ENCODE measurements around the gene GLRA1. TPM values are rescaled to one million over a fixed set of nuclear protein-coding genes. Genes with fewer than 3 reads are reported as not detected.

Gene GLRA1
- total RNA-seq, 1 donor from 2014 or later, result not detected

- ATAC-seq, result no peak
- Histone ChIP-seq H3K27ac (no peak overlapping the region), H3K9me3 (no peaks in the 10 kb centered on the region), H3K4me1 (peaks cover 11% of the 10 kb centered on the region), H3K4me3 (no peak overlapping the region), H3K27me3 (ENCODE audit: low read depth) (no peaks in the 10 kb centered on the region), H3K36me3 (no peaks in the 10 kb centered on the region)
- intact Hi-C loops (cut with DNase I), result no loop called here
- DNase-seq, result no peak
- no peak for TF ChIP-seq CTCF (IDR thresholded peaks at IDR 0.05)
These were observed 18.4 kb downstream of the GLRA1 start for GRCh38 chr5:151906246-151906645.

DNA sequence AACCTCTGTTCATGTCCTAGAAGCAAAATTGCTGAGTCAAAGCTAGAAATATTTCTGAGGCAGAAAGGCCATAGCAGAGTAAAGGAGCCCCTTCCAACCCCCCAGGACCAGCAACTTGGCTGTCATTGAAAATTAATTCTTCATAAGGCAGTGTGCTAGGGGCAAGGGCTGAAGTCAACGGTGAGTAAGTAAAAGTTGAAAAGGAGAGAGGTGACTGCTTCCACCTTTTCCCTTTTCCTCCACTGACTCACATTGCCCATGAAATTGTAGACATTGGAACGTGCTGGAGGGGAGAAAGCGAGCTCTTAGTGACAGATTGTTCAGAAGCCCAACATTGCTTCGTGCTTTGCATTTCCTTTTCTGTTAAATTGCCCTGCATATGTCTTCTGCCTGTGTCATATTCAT lies 19.1 kb downstream of the GLRA1 start:
- H3K4me3 ChIP-seq, result no peak overlapping the region
- no peaks in the 10 kb centered on the region for H3K27me3 ChIP-seq (ENCODE audit: low read depth)
- H3K4me1 ChIP-seq, result peaks cover 11% of the 10 kb centered on the region

GRCh38 chr5:151904909-151905308 lies 19.7 kb downstream of the GLRA1 start:
- H3K4me3 ChIP-seq, result no peak overlapping the region
- no peak overlapping the region for H3K27ac ChIP-seq
- DNase-seq (no peak), ATAC-seq (no peak)
- no peak for TF ChIP-seq CTCF (IDR thresholded peaks at IDR 0.05)
- no peaks in the 10 kb centered on the region for H3K27me3 ChIP-seq (ENCODE audit: low read depth)
- intact Hi-C loops (cut with DNase I), result no loop called here
- peaks cover 11% of the 10 kb centered on the region for H3K4me1 ChIP-seq
- H3K36me3 ChIP-seq, result no peaks in the 10 kb centered on the region
- no peaks in the 10 kb centered on the region for H3K9me3 ChIP-seq

More for the DNA sequence above, 19.1 kb downstream of the GLRA1 start:
- intact Hi-C loops (cut with DNase I), result no loop called here
- DNase-seq (no peak), ATAC-seq (no peak)
- Histone ChIP-seq H3K9me3 (no peaks in the 10 kb centered on the region), H3K27ac (no peak overlapping the region), H3K36me3 (no peaks in the 10 kb centered on the region)
- no peak for TF ChIP-seq CTCF (IDR thresholded peaks at IDR 0.05)

DNA sequence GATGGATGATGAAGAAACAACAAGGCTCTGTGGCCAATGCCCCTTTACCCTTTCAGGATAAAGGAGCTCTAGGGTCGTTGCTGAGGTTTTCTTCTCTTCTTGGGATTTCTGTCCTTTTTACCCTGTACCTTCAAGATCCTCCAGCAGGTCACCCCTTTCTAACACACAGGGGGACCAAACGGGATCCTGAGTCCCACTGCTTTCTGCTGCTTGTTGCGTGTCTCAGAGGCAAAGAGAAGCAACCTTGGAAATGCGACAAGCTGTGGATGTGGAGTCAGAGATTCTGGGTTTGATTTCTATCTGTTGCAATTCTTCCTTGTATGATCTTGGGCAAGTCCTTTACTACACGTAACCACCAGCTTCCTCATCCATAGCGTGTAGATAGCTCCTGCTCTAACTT lies 20.5 kb downstream of the GLRA1 start:
- H3K36me3 ChIP-seq, result no peaks in the 10 kb centered on the region
- intact Hi-C loops (cut with DNase I), result no loop called here
- no peak overlapping the region for H3K4me3 ChIP-seq
- TF ChIP-seq CTCF (IDR thresholded peaks at IDR 0.05), result no peak
- H3K27me3 ChIP-seq (ENCODE audit: low read depth), result no peaks in the 10 kb centered on the region
- DNase-seq (no peak), ATAC-seq (no peak)
- H3K27ac ChIP-seq, result no peak overlapping the region
- H3K9me3 ChIP-seq, result no peaks in the 10 kb centered on the region
- H3K4me1 ChIP-seq, result peaks cover 11% of the 10 kb centered on the region

DNA sequence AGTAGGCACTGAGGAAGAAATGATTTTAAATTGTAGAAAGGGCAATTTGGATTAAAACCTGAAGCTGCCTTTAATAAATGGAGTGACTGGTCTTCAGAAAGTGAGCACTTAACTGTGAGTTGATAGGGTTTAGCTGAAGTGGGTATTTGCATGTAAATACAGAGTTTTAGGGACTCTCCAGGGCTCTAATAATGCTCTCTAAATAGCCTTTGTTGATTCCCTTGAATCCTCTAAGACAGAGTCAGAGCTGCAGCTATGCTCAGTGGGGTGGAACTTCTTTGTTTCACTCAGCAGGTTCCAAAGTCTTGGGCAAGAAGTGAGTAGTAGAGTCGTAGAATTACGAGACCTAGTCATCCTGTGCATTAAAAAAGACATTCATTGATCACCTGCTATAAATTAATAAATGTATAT lies 21.4 kb downstream of the GLRA1 start:
- TF ChIP-seq CTCF (IDR thresholded peaks at IDR 0.05), result no peak
- no peak for DNase-seq
- Histone ChIP-seq H3K27ac (no peak overlapping the region), H3K27me3 (ENCODE audit: low read depth) (no peaks in the 10 kb centered on the region), H3K4me3 (no peak overlapping the region), H3K36me3 (no peaks in the 10 kb centered on the region), H3K9me3 (no peaks in the 10 kb centered on the region), H3K4me1 (peaks cover 11% of the 10 kb centered on the region)
- no peak for ATAC-seq
- intact Hi-C loops (cut with DNase I), result no loop called here

GRCh38 chr5:151902215-151902614 lies 22.4 kb downstream of the GLRA1 start:
- H3K9me3 ChIP-seq, result no peaks in the 10 kb centered on the region
- no peak for TF ChIP-seq CTCF (IDR thresholded peaks at IDR 0.05)
- no peaks in the 10 kb centered on the region for H3K27me3 ChIP-seq (ENCODE audit: low read depth)
- no peak for DNase-seq
- peaks cover 11% of the 10 kb centered on the region for H3K4me1 ChIP-seq
- ATAC-seq, result no peak
- H3K27ac ChIP-seq, result no peak overlapping the region
- no peak overlapping the region for H3K4me3 ChIP-seq
- intact Hi-C loops (cut with DNase I), result no loop called here
- no peaks in the 10 kb centered on the region for H3K36me3 ChIP-seq

All from lower lobe of right lung (tissue), 2 donors.